Ureter (tissue), 1 donor: ENCODE results near the gene MGAT4B. TPM values are rescaled to one million over a fixed set of nuclear protein-coding genes. Genes with fewer than 3 reads are reported as not detected.
"Not testable (repeated sequence)": the region's sequence is repeated elsewhere in the genome, so short reads cannot be mapped to it uniquely, and the experiment has no call there.

ENCODE experiments used
- DNase-seq: peaks from one replicate; pipeline ENCODE4 v3.0.0-alpha.2; 2020; ENCODE audit warnings: low spot score
- total RNA-seq: library from RNA; stranded (reverse); gene quantifications from one replicate; pipeline ENCODE4 v1.2.4, GENCODE V29; 2023
- donor health status: DM: yes; HTN: yes; CAD: no.

MGAT4B gene
- total RNA-seq, 1 donor from 2014 or later, result 93.8 TPM

DNA sequence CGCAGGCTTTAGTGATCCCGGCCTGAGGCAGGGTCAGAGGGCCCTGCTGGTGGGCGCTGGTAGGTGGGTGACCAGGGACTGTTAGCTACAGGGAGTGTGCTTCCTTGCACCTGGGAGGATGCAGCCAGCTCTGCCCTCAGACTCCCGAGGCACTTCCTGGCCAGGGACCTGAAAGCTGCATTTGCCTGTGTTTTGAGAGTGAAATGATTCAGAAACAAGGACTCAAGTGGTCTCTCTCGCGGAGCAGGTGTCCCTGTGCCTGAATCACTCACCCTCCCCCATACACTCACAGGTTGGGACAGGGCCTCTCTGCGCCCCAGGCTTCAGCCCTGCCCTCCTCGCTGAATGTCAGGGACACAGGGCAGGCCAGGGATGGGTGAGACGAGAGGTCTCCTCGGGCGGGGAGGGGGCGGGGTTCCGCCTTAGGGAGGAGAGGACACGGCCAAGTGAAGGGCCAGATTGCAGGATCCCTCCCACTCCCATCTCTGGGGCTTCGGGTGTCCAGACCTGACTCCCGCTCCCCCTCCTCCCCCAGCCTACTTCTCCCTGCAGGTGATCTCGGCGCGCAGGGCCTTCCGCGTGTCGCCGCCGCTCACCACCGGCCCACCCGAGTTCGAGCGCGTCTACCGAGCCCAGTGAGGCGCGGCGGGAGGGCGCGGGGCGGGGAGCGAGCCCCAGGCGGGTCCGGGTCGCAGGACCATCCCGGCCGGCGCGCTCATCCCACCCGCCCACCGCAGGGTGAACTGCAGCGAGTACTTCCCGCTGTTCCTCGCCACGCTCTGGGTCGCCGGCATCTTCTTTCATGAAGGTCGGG lies 11.4 kb downstream of the MGAT4B start:
- DNase-seq, result peak; percentile 54

DNA sequence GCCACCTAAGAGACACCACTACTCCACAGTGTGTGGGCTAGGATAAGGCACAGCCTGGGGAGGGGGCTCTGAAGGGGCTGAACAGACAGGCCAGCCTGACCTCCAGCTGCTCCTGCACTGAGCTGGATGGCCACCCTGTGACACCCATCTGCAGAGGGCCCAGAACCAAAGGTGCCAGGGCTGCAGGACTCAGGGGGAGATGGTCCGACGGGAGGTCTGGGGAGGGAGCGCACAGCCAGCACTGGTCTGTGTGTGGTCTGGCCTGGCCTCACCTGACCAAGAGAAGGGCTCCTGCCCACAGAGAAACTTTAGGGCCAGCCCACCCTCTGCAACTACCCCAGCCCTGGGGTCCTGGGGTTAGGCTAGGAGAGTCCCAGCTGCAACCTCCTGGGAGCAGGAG lies 12.1 kb downstream of the MGAT4B start:
- no peak for DNase-seq

- peak; percentile 42 for DNase-seq
Measured at GRCh38 chr5:179794171-179794570, 12.5 kb downstream of the MGAT4B start.

DNA sequence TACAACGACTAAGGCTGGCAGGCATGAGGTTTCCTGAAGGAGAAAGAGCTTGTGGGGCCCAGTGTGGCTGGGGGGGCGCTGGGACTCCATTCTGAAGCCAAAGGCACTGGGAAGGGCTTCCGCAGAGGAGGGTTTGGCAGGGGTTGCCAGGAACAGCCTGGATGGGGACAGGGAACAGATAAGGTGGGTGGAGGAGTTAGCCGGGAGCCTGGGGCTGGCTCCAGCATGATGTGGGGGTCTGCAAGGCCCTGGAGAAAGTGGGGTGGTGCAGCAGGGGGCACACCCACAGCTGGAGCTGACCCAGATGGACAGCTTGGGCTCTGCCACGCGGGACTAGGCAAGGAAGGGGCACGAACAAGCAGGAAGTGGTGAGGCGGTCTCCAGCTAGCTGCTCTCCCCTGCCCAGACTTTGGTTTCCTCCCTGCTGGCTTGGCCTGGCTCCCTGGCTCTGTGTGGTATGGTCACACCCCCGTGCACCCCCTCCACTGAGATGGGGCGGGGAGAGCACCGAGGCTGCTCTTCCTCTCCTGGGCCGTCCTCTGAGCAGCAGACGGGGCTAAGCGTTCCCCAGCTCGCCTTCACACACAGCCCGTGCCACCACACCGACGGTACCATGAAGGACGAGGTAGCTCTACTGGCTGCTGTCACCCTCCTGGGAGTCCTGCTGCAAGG lies 13.1 kb downstream of the MGAT4B start, which contains the start of gene LTC4S:
TSS of gene LTC4S (plus strand) at position 519 of the 672 bp plus-strand sequence. CDS start at position 614, 95 bp downstream.
- peak; percentile 88 for DNase-seq

DNA sequence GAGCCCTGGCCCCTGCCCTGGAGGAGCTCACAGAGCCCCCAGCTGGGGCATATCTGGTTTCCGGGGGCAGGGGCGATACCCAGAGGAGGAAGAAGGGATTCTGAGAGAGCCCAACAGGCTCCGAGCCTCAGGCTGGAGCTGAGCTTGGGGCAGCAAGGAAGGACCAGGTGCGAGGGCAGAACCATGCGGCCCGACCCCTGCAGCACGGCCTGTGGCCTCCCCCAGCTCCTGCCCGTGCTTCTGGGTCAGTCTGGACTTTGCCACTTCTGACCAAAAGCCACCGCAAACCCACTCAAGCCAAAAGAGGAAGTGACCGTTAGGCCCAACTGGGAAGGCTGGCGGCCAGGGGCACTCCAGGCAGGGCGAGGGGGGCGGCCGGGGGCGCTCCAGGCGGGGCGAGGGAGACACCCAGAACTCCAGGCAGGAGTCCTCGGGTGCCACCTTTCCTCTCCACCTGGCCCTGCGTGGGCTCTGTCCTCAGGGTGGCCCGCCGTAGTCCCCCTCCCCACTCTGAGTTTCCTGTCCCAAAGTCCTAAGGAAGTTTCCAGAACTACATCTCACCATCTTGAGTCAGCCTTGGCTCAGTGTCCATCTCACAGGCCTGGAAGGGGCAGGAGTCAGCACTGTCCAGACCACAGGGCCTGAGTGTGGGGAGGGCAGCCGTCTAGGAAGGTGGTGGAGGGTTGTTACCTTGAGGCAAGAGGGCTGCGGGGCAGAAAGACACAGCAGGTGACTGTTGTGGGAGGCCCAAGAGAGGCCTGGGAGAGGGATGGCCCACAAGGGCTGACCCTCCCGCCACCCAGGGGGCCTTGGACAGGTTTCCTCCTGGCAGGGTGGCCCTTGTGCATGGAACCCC lies 13.8 kb downstream of the MGAT4B start:
- DNase-seq, result peak; percentile 44

GRCh38 chr5:179791881-179792611 lies 14.6 kb downstream of the MGAT4B start:
- DNase-seq, result no peak

DNA sequence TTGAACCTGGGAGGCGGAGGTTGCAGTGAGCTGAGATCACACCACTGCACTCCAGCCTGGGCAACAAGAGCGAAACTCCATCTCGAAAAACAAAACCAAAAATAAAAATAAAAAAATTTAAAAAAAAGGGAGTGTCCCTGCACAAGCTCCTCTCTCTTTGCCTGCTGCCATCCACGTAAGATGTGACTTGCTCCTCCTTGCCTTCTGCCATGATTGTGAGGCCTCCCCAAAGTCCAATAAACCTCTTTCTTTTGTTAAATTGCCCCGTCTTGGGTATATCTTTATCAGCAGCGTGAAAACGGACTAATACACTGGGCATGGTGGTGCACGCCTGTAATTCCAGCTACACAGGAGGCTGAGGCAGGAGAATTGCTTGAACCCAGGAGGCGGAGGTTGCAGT lies 17.4 kb downstream of the MGAT4B start:
- not testable (repeated sequence) for DNase-seq

DNA sequence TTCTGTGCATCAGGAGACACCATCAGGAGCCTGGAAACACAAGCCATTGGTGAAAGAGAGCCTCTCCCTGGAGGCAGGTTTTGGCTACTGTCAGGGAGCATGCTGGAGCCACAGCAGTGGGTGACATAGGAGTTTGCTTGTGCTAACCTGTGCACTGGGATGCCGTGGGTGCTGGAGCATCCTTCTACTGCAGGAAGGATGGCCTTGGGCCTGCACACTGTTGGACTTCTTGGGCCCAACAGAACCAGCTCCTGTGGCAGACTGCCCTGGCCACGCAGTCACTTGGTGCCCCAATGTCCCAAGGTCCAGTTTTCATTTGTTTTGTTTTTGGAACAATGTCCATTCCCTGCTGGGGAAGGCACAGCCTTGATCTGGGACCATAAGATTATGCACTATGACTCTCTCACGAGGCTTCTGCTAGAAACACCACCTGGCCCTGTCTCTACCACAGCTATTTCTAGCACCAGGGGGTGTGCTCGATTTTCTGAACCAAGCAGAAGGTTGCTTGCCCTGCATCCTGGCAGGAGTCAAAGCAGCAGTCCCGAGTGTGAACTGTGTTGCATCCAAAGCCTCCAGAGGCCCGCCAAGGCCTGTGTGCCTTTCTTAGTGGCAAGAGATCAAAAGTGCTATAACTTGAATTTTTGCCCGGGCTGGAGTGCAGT lies 18.3 kb downstream of the MGAT4B start:
- no peak for DNase-seq

DNA sequence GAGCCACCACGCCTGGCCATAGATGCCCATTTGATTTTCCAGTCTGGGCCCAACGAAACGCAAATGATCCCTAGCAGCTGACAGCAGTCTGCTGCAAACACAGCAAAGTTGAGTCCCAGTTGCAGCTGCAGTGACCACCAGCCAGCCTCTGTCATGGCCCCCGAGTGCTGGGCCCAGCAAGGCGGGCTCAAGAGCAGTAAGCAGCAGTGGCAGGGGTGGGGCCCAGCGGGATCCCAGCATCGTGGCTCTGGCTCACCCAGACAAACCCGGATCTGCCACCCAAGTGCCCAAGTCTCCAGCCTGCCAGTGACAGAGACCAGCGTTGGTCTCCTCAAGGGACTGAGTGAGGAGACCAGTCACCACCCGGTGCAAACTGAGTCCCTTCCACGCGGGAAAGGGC lies 19.8 kb downstream of the MGAT4B start:
- no peak for DNase-seq

DNA sequence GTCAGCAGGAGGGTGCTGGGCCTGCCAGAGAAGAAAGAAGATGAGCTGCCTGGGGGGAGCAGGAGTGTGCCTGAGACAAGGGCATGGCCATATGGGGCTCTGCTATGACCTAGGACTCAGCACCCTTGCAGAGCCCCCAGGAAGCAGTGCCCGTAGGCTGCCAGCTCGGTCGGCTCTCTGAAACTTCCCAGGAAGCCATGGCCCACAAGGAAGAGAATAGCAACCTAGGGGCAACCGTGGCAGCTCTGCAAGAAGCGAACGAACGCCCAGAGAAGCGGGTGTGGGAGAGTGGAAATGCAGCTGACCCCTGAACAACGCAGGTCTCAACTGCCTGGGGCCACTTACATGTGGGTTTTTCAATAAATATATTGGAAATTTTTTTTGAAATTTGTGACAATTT lies 23.5 kb downstream of the MGAT4B start:
- DNase-seq, result no peak

DNA sequence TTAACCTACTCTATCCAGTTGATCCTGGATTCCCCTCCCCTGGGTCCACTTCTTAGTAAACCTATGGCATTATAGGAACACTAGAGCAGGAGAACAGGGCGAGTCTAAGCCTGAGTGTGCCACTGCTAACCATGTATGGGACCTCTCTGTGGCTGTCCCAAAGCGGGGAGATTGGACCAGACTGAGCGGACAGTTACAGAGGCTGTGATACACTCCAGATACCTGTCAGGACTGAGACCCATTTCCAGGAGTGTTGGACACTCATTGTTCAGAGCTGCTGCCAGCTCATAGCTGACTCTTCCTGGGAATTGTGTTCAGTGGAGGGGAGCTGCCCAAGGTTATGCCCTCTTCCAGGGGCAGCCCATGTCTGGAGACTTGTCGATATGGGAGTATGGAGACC lies 24.8 kb downstream of the MGAT4B start:
- DNase-seq, result no peak

DNA sequence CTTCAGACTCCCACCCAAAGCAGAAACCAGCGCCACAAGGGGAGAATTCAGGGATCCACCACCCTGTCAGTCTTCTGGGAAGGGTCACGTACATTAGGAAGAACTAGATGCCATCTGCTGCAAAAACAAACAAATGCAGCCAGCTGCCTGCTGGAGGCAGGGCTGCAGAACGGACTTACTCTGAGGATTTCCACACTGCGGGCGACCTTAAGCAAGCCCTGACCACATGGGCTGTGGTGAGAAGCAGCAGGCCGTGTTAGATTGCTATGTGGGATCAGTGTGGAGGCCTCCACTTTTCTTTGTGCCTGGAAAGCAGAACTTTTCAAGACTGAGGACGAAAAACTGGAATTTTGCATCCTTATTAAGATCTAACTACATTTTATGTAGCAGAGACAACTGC lies 26.3 kb downstream of the MGAT4B start:
- no peak for DNase-seq

DNA sequence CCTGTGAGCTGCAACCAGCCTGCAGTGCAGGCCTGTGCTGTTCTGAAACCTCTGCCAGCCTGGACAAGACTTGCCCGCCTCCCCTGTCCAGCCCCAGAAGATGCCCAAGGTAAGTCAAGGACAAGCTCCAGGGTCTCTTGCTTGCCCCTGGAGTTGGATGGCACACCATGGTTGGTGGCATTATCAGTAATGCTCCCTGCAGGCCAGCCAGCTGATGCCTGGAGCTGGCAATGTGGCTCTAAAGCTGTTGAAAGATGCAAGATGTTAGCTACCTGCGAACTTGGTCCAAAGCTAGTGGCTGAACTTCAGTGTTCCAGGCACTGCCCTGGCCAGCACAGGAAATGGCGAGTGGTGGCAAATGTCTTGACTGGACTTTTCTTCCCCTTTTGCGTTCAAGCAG lies 26.8 kb downstream of the MGAT4B start:
- DNase-seq, result no peak

- DNase-seq, result no peak
Measured at GRCh38 chr5:179778591-179778990, 28.1 kb downstream of the MGAT4B start.

DNA sequence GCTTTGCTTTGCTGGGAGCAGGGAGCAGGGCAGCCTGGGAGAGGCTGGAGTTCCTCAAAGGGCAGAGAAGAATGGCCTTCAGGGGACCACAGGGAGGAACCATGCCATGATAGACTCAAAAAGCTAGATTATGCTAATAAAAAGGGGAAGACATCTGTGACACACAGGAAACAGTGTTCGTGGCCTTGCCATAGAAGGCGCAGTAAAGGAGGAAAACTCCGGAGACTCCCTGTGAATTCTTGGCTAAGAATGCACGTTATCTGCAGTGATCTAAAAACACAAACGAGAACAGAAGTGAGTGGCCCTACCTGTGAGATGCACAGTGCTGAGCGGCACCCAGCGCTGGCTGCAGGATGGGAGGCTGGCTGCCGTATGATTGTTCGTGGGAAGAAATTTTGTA lies 28.8 kb downstream of the MGAT4B start:
- no peak for DNase-seq

- no peak for DNase-seq
Measured at GRCh38 chr5:179777456-179777855, 29.2 kb downstream of the MGAT4B start.

DNA sequence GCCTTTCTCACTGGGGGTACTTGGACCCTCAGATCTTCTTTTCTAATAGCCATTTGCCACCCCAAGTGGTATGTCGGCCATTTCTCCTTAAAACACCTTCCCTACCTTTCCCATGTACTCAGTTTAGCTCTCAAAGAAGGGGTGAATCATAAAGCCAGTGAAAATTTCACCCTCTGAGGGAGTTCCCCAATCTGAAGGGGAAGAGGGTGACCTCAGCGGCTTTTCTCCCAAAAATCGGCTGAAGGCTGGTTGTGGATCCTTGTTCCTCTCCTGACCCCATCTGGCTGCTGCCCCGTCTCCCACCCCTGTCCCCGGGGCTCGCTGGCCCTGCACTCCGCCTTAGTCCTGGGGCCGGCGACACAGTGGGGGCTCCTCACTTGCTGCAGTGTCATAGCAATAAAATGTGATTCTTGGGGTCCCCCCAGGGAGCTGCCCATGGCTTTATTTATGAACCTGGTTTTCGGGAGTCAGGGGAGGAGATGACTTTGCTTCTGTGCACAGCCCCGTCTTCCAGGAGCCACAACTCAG lies 30.2 kb downstream of the MGAT4B start:
- DNase-seq, result no peak

DNA sequence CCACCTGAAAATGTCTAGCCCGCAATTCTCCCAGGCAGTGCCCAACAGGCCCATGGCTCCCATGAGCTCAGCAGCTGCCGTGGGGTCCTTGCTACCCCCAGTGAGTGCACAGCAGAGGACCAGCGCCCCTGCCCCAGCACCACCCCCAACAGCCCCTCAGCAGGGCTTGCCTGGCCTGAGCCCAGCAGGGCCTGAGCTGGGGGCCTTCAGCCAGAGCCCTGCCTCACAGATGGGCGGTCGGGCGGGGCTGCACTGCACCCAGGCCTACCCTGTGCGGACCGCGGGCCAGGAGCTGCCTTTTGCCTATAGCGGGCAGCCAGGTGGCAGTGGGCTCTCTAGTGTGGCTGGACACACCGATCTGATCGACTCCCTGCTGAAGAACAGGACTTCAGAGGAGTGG lies 32.2 kb downstream of the MGAT4B start:
- no peak for DNase-seq

DNA sequence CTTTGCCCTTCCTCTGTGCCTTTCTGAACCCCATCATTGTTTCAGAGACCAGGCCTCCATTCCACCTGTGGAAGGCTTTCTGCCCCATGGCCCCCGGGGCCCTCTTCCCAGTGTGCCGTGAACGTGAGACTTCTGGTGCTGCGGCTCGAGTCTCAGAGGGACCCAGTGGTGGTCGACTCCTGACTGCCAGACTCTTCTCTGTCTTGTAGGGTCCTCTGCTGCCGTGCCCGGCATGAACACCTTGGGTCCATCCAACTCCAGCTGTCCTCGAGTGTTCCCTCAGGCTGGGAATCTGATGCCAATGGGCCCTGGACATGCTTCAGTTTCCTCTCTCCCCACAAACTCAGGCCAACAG lies 33.0 kb downstream of the MGAT4B start:
- DNase-seq, result no peak

DNA sequence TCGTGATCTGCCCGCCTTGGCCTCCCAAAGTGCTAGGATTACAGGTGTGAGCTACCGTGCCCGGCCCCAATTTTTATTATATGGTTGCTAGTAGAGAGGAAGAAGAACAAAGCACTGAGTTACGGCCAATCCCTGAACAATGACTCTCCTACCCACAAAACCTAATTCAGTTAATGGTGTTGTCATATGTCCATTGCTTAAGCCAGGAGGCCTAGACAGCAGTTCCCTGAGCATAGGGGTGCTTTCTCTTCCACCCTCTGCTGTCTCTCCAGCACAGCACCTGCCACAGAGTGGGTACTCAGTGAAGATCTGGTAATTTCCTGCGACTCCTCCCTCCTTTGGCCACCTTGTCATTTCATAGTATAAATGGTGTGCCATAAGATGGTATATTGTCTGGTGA lies 34.3 kb downstream of the MGAT4B start:
- DNase-seq, result no peak

- no peak for DNase-seq
Measured at GRCh38 chr5:179771311-179771895, 35.3 kb downstream of the MGAT4B start.
